Measurements from ENCODE around the gene TNFRSF6B. TPM values are rescaled to one million over a fixed set of nuclear protein-coding genes. Genes with fewer than 3 reads are reported as not detected.
"Not testable (repeated sequence)": the region's sequence is repeated elsewhere in the genome, so short reads cannot be mapped to it uniquely, and the experiment has no call there.

Gene TNFRSF6B
- polyA plus RNA-seq, 2 of the 4 experiments (the other 2 are of a cell fraction), result 0.22 to 0.66 TPM

GRCh38 chr20:63667858-63668257 lies 28.6 kb upstream of the TNFRSF6B start:
- DNase-seq (ENCODE audit: low read depth in 1 of 2, low spot score in 1 of 2) (no peak), ATAC-seq (no peak), FAIRE-seq (no peak)
- H3K4me1 ChIP-seq, result no peaks in the 10 kb centered on the region
- no peak overlapping the region for H3K4me2 ChIP-seq
- no peak overlapping the region for H3K27ac ChIP-seq
- no peak for TF ChIP-seq BCL3 (IDR thresholded peaks at IDR 0.05)
- no peak for TF ChIP-seq E2F6 (IDR thresholded peaks at IDR 0.05; ENCODE audit: borderline replicate concordance, low read depth)
- TF ChIP-seq TP53 (CRISPR knock-in tag; IDR thresholded peaks at IDR 0.05), result no peak
- TF ChIP-seq, protein P1, sequence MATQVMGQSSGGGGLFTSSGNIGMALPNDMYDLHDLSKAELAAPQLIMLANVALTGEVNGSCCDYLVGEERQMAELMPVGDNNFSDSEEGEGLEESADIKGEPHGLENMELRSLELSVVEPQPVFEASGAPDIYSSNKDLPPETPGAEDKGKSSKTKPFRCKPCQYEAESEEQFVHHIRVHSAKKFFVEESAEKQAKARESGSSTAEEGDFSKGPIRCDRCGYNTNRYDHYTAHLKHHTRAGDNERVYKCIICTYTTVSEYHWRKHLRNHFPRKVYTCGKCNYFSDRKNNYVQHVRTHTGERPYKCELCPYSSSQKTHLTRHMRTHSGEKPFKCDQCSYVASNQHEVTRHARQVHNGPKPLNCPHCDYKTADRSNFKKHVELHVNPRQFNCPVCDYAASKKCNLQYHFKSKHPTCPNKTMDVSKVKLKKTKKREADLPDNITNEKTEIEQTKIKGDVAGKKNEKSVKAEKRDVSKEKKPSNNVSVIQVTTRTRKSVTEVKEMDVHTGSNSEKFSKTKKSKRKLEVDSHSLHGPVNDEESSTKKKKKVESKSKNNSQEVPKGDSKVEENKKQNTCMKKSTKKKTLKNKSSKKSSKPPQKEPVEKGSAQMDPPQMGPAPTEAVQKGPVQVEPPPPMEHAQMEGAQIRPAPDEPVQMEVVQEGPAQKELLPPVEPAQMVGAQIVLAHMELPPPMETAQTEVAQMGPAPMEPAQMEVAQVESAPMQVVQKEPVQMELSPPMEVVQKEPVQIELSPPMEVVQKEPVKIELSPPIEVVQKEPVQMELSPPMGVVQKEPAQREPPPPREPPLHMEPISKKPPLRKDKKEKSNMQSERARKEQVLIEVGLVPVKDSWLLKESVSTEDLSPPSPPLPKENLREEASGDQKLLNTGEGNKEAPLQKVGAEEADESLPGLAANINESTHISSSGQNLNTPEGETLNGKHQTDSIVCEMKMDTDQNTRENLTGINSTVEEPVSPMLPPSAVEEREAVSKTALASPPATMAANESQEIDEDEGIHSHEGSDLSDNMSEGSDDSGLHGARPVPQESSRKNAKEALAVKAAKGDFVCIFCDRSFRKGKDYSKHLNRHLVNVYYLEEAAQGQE (IDR thresholded peaks at IDR 0.05), result no peak
- no peak for TF ChIP-seq CHD4 (IDR thresholded peaks at IDR 0.05; ENCODE audit: borderline replicate concordance)
- no peak overlapping the region for H3K4me3 ChIP-seq
- whole genome bisulfite sequencing (ENCODE audit: missing lambda C conversion rate), result 96% methylated on average over 11 of the region's 16 CpGs
- H3K9me3 ChIP-seq, result no peaks in the 10 kb centered on the region
- ChIA-PET CTCF (interaction anchor here (1.0 to 1.9 kb wide), 3 partner anchors 15 to 19 kb away, joined by 3 to 6 read pairs (median 3); no protein-coding TSS in a partner anchor), POLR2A (interaction anchor here (1.1 kb wide), 1 partner anchor 14 kb away, joined by 3 read pairs; no protein-coding TSS in a partner anchor)

GRCh38 chr20:63668351-63668750 lies 28.1 kb upstream of the TNFRSF6B start:
- ChIA-PET CTCF (interaction anchor here (1.0 to 1.9 kb wide), 3 partner anchors 14 to 130 kb away, joined by 3 to 7 read pairs (median 6); partner anchors contain the start of gene PTK6), POLR2A (no interaction called here)
- Histone ChIP-seq H3K9me3 (no peaks in the 10 kb centered on the region), H3K27ac (no peak overlapping the region), H3K4me2 (no peak overlapping the region), H3K4me3 (no peak overlapping the region), H3K4me1 (no peaks in the 10 kb centered on the region)
- TF ChIP-seq EP300 (IDR thresholded peaks at IDR 0.05) (no peak), KDM5A (IDR thresholded peaks at IDR 0.05) (no peak), JUN (IDR thresholded peaks at IDR 0.05) (no peak), JUNB (IDR thresholded peaks at IDR 0.05) (no peak), FOXS1 (CRISPR knock-in tag; IDR thresholded peaks at IDR 0.05) (no peak), GATA3 (IDR thresholded peaks at IDR 0.05; ENCODE audit: borderline replicate concordance) (no peak), EHF (CRISPR knock-in tag; IDR thresholded peaks at IDR 0.05) (no peak), HOXB5 (CRISPR knock-in tag; IDR thresholded peaks at IDR 0.05) (no peak), POLR2A (IDR thresholded peaks at IDR 0.05; ENCODE audit: low read length) (no peak), HOXA7 (CRISPR knock-in tag; IDR thresholded peaks at IDR 0.05) (no peak)
- ATAC-seq (no peak), DNase-seq (ENCODE audit: low read depth in 1 of 2, low spot score in 1 of 2) (no peak), FAIRE-seq (no peak)
- WGBS (ENCODE audit: missing lambda C conversion rate), result 95% methylated on average over 11 of the region's 11 CpGs

DNA sequence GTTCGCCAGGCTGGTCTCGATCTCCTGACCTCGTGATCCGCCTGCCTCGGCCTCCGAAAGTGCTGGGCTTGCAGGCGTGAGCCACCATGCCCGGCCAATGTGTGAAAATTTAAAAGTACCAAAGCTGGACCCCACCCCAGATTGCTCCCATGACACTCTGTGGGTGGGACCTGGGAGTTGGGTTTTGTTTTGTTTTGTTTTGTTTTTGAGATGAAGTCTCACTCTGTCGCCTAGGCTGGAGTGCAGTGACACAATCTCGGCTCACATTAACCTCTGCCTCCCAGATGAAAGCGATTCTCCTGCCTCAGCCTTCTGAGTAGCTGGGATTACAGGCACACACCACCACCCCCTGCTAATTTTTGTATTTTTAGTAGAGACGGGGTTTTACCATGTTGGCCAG lies 24.8 kb upstream of the TNFRSF6B start:
- H3K4me3 ChIP-seq; H3K27ac ChIP-seq; DNase-seq (ENCODE audit: low read depth in 1 of 2, low spot score in 1 of 2); ATAC-seq; FAIRE-seq; H3K9me3 ChIP-seq; POLR2A ChIA-PET; H3K4me1 ChIP-seq; H3K4me2 ChIP-seq: not testable (repeated sequence)
- CTCF ChIA-PET, result interaction anchor here (0.6 to 1.7 kb wide), 3 partner anchors 10 to 114 kb away, joined by 3 to 4 read pairs (median 3); no protein-coding TSS in a partner anchor
- WGBS (ENCODE audit: missing lambda C conversion rate), result 91% methylated on average over 12 of the region's 12 CpGs

DNA sequence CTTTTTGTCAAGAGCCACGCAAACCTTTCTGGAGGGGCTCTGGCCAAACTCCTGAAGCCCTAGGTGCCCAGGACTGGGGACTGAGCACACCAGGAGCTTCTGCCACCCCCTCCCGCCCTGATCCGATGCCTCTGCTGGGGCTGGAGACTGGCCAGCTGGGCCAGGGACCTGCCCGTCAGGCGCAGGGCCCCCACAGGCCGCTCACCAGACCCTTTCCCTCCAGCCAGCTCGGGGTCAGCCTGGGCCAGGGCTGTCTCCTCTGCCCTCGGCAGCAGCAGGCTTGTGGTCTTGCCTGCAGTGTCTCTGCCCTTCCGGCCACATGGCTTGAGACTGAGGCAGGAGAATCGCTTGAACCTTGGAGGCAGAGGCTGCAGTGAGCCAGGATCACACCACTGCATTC lies 23.8 kb upstream of the TNFRSF6B start:
- Histone ChIP-seq H3K9me3 (no peaks in the 10 kb centered on the region), H3K27ac (no peak overlapping the region), H3K4me2 (no peak overlapping the region), H3K4me3 (no peak overlapping the region), H3K4me1 (no peaks in the 10 kb centered on the region)
- no peak for DNase-seq (ENCODE audit: low read depth in 1 of 2, low spot score in 1 of 2)
- 87% methylated on average over 6 of the region's 10 CpGs for WGBS (ENCODE audit: missing lambda C conversion rate)
- no peak; a peak in 1 of 6 replicates for ATAC-seq
- CTCF ChIA-PET, result interaction anchor here (0.6 to 2.7 kb wide), 4 partner anchors 9 to 135 kb away, joined by 3 to 11 read pairs (median 4); partner anchors contain the start of gene PTK6
- POLR2A ChIA-PET, result no interaction called here
- FAIRE-seq, result no peak
- no peak for TF ChIP-seq ZC3H11A (IDR thresholded peaks at IDR 0.05)
- no peak for TF ChIP-seq TP53 (CRISPR knock-in tag; IDR thresholded peaks at IDR 0.05)
- TF ChIP-seq CEBPB (IDR thresholded peaks at IDR 0.05), result no peak
